WTC11 (cell line): ENCODE measurements around the gene FAM209B.

Experiments
- CREM ChIP-seq: sonication (generic); formaldehyde crosslinking; IDR thresholded peaks from 2 replicates; pipeline ENCODE4 v1.8.1; 2022; ENCODE audit warnings: mild to moderate bottlenecking, missing genetic modification reagents, moderate library complexity
- NR1H2 ChIP-seq: sonication (generic); formaldehyde crosslinking; IDR thresholded peaks from 2 replicates; pipeline ENCODE4 v1.9.0; 2021; ENCODE audit warnings: mild to moderate bottlenecking, moderate library complexity, missing genetic modification reagents
- SP1 ChIP-seq: sonication (generic); formaldehyde crosslinking; conservative IDR thresholded peaks from 2 replicates; pipeline ENCODE4 v1.8.1; 2022; ENCODE audit warnings: missing genetic modification reagents
- USF2 ChIP-seq: sonication (generic); formaldehyde crosslinking; IDR thresholded peaks from 2 replicates; pipeline ENCODE4 v1.8.1; 2023; ENCODE audit warnings: mild to moderate bottlenecking, missing genetic modification reagents, moderate library complexity
- ZNF416 ChIP-seq: fragments of 250-450 bp; sonication (Bioruptor Pico); IDR thresholded peaks from 2 replicates; pipeline ENCODE4 v1.9.0; 2021; ENCODE audit warnings: mild to moderate bottlenecking, inconsistent platforms
- ZNF423 ChIP-seq: fragments of 250-450 bp; sonication (Bioruptor Pico); IDR thresholded peaks from 2 replicates; pipeline ENCODE4 v2.1.2; 2022; ENCODE audit warnings: mild to moderate bottlenecking, moderate library complexity
- TF ChIP-seq, protein P1 (sequence below): fragments of 200-600 bp; IDR thresholded peaks from 2 replicates; pipeline ENCODE4 v1.8.0; 2022; ENCODE audit warnings: antibody characterized with exemption

DNA sequence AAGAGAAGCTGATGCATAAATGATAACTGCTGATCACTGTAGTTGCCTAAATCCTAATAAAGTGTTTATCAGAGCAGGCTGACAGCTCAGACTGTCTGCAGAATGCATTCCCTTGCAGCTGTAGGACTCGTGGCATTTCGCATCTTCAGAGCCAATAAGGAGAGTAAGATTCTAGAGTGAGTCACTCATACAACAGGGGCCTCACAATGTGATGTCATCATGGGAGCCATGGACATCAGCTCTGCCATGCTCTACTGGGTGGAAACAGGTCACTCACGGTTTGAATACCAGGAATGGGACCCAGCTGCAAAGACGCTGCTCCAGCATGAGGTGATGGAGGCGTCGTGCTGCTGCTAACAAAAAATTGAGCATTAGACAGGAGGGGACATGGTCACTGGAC is 7.4 kb downstream of the FAM209B start:
- TF ChIP-seq, protein P1, sequence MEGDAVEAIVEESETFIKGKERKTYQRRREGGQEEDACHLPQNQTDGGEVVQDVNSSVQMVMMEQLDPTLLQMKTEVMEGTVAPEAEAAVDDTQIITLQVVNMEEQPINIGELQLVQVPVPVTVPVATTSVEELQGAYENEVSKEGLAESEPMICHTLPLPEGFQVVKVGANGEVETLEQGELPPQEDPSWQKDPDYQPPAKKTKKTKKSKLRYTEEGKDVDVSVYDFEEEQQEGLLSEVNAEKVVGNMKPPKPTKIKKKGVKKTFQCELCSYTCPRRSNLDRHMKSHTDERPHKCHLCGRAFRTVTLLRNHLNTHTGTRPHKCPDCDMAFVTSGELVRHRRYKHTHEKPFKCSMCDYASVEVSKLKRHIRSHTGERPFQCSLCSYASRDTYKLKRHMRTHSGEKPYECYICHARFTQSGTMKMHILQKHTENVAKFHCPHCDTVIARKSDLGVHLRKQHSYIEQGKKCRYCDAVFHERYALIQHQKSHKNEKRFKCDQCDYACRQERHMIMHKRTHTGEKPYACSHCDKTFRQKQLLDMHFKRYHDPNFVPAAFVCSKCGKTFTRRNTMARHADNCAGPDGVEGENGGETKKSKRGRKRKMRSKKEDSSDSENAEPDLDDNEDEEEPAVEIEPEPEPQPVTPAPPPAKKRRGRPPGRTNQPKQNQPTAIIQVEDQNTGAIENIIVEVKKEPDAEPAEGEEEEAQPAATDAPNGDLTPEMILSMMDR = no peak
- TF ChIP-seq ZNF416 (CRISPR knock-in tag) = no peak
- TF ChIP-seq ZNF423 = no peak
- no peak for TF ChIP-seq USF2 (CRISPR knock-in tag)
- no peak for TF ChIP-seq CREM (CRISPR knock-in tag)
- TF ChIP-seq NR1H2 (CRISPR knock-in tag) = no peak
- TF ChIP-seq SP1 (CRISPR knock-in tag) = no peak
